ENCODE data around the gene SELENOW. TPM values are rescaled to one million over a fixed set of nuclear protein-coding genes. Genes with fewer than 3 reads are reported as not detected.

Gene SELENOW
- total and polyA plus RNA-seq, 2 donors: 186 to 566 TPM

Small RNAs within 50 kb of the gene (small RNA-seq; reads per million reads assigned to genes)
- gene AC008745.1 (not detected), gene SNORD23 (not detected)

Other genes starting within 250 kb of the SELENOW start
- gene ZNF541, start 205.6 kb upstream of the SELENOW start, total RNA-seq: 0.16 TPM
- gene ZNF541, start 205.6 kb upstream of the SELENOW start, polyA plus RNA-seq: 0.25 TPM
- gene BICRA, start 169.6 kb upstream of the SELENOW start, total RNA-seq: 5.9 TPM
- gene BICRA, start 169.6 kb upstream of the SELENOW start, polyA plus RNA-seq: 10.9 TPM
- gene EHD2, start 65.3 kb upstream of the SELENOW start, total RNA-seq: 53.1 TPM
- gene EHD2, start 65.3 kb upstream of the SELENOW start, polyA plus RNA-seq: 188 TPM
- 51.2 TPM for gene NOP53, start 33.2 kb upstream of the SELENOW start, total RNA-seq
- gene NOP53, start 33.2 kb upstream of the SELENOW start, polyA plus RNA-seq: 690 TPM
- gene TPRX1, start 25.8 kb downstream of the SELENOW start, total RNA-seq: not detected
- gene TPRX1, start 25.8 kb downstream of the SELENOW start, polyA plus RNA-seq: not detected
- not detected for gene CRX, start 43.2 kb downstream of the SELENOW start, total RNA-seq
- not detected for gene CRX, start 43.2 kb downstream of the SELENOW start, polyA plus RNA-seq
- gene TPRX2, start 80.5 kb downstream of the SELENOW start, total RNA-seq: not detected
- gene TPRX2, start 80.5 kb downstream of the SELENOW start, polyA plus RNA-seq: not detected
- gene SULT2A1, start 107.6 kb downstream of the SELENOW start, total RNA-seq: 0.90 TPM
- gene SULT2A1, start 107.6 kb downstream of the SELENOW start, polyA plus RNA-seq: 0.68 TPM
- gene BSPH1, start 213.5 kb downstream of the SELENOW start, total RNA-seq: not detected
- not detected for gene BSPH1, start 213.5 kb downstream of the SELENOW start, polyA plus RNA-seq
- not detected for gene ELSPBP1, start 215.9 kb downstream of the SELENOW start, total RNA-seq
- not detected for gene ELSPBP1, start 215.9 kb downstream of the SELENOW start, polyA plus RNA-seq